GM19023 (cell line): Measurements from ENCODE around the gene KRTAP12-1.

Experiments used
- ATAC-seq: cut with Tn5 transposase; IDR thresholded peaks from one replicate; pipeline ENCODE4 v1.9.1; 2021; ENCODE audit warnings: mild to moderate bottlenecking, moderate library complexity; ENCODE audit not compliant: unreplicated experiment

KRTAP12-1 gene

GRCh38 chr21:44681861-44682579 is at the start of gene KRTAP12-1:
KRTAP12-1 (minus strand) TSS chr21:44682163; CDS start chr21:44682123, 40 bp downstream.
- ATAC-seq = no peak

GRCh38 chr21:44730951-44731579 is 49.1 kb upstream of the KRTAP12-1 start:
- ATAC-seq = no peak

- ATAC-seq = no peak
These were observed 48.0 kb upstream of the KRTAP12-1 start for GRCh38 chr21:44730028-44730395.

- no peak for ATAC-seq
These were observed 47.5 kb upstream of the KRTAP12-1 start for GRCh38 chr21:44729336-44730027.

GRCh38 chr21:44728716-44729115 is 46.8 kb upstream of the KRTAP12-1 start:
- ATAC-seq = no peak

GRCh38 chr21:44727757-44728156 is 45.8 kb upstream of the KRTAP12-1 start:
- ATAC-seq = no peak

GRCh38 chr21:44727321-44727720 is 45.4 kb upstream of the KRTAP12-1 start:
- no peak for ATAC-seq

GRCh38 chr21:44726826-44727225 is 44.9 kb upstream of the KRTAP12-1 start:
- no peak for ATAC-seq

GRCh38 chr21:44724926-44725325 is 43.0 kb upstream of the KRTAP12-1 start:
- no peak for ATAC-seq

- ATAC-seq = no peak
These were observed 42.2 kb upstream of the KRTAP12-1 start for GRCh38 chr21:44724196-44724595.

- no peak for ATAC-seq
These were observed 41.5 kb upstream of the KRTAP12-1 start for GRCh38 chr21:44723177-44724131.

- no peak for ATAC-seq
These were observed 40.8 kb upstream of the KRTAP12-1 start for GRCh38 chr21:44722731-44723130.

GRCh38 chr21:44720170-44720569 is 38.2 kb upstream of the KRTAP12-1 start:
- no peak for ATAC-seq

- no peak for ATAC-seq
These were observed 36.6 kb upstream of the KRTAP12-1 start for GRCh38 chr21:44718571-44718970.

- no peak for ATAC-seq
These were observed 36.1 kb upstream of the KRTAP12-1 start for GRCh38 chr21:44718093-44718492.

- ATAC-seq = no peak
These were observed 35.0 kb upstream of the KRTAP12-1 start for GRCh38 chr21:44716984-44717383.

GRCh38 chr21:44714905-44715304 is 32.9 kb upstream of the KRTAP12-1 start:
- no peak for ATAC-seq

GRCh38 chr21:44713846-44714245 is 31.9 kb upstream of the KRTAP12-1 start:
- ATAC-seq = no peak

GRCh38 chr21:44713130-44713529 is 31.2 kb upstream of the KRTAP12-1 start:
- ATAC-seq = no peak

GRCh38 chr21:44712203-44713028 is 30.5 kb upstream of the KRTAP12-1 start:
- no peak for ATAC-seq
